H9 (cell line): ENCODE data around the gene SCN3A. TPM values are rescaled to one million over a fixed set of nuclear protein-coding genes. Genes with fewer than 3 reads are reported as not detected.

ENCODE experiments used
- DNase-seq: peaks from one replicate; pipeline ENCODE4 v3.0.0-alpha.2; 2017
- H2AFZ ChIP-seq: one replicate; pipeline ENCODE4 v1.6.1; 2013; ENCODE audit warnings: mild to moderate bottlenecking, low read length, control low read depth, moderate library complexity
- H2AK5ac ChIP-seq: 2 replicates; pipeline ENCODE4 v1.6.1; 2013; ENCODE audit warnings: low read length, control low read depth, mixed read lengths; ENCODE audit not compliant: insufficient read length
- H2BK120ac ChIP-seq: one replicate; pipeline ENCODE4 v1.6.1; 2013; ENCODE audit warnings: low read depth, mild to moderate bottlenecking, low read length, control low read depth, inconsistent platforms; ENCODE audit not compliant: poor library complexity, severe bottlenecking
- H2BK12ac ChIP-seq: 2 replicates; pipeline ENCODE4 v1.6.1; 2013; ENCODE audit warnings: low read length, control low read depth, mixed read lengths, low read depth; ENCODE audit not compliant: insufficient read length
- H2BK15ac ChIP-seq: 2 replicates; pipeline ENCODE4 v1.6.1; 2013; ENCODE audit warnings: low read depth, low read length, control low read depth
- H2BK20ac ChIP-seq: one replicate; pipeline ENCODE4 v1.6.1; 2013; ENCODE audit warnings: low read depth, mild to moderate bottlenecking, low read length, control low read depth, inconsistent platforms; ENCODE audit not compliant: poor library complexity, severe bottlenecking
- H2BK5ac ChIP-seq: 2 replicates; pipeline ENCODE4 v1.6.1; 2013; ENCODE audit warnings: low read length, control low read depth, mixed read lengths; ENCODE audit not compliant: insufficient read length
- H3K14ac ChIP-seq: 2 replicates; pipeline ENCODE4 v1.6.1; 2013; ENCODE audit warnings: low read length, control low read depth; ENCODE audit not compliant: insufficient read depth
- H3K18ac ChIP-seq: 2 replicates; pipeline ENCODE4 v1.6.1; 2013; ENCODE audit warnings: low read depth, mild to moderate bottlenecking, mixed read lengths, low read length, control low read depth; ENCODE audit not compliant: insufficient read length
- H3K23ac ChIP-seq: 2 replicates; pipeline ENCODE4 v1.6.1; 2013; ENCODE audit warnings: low read length, control low read depth, mixed read lengths, low read depth; ENCODE audit not compliant: insufficient read length
- H3K23me2 ChIP-seq: 2 replicates; pipeline ENCODE4 v1.6.1; 2013; ENCODE audit warnings: low read depth, mild to moderate bottlenecking, mixed read lengths, low read length, control low read depth; ENCODE audit not compliant: insufficient read length, poor library complexity, severe bottlenecking
- H3K27ac ChIP-seq: 2 replicates; pipeline ENCODE4 v1.5.1; 2013; ENCODE audit warnings: low read length, control low read depth, mixed read lengths, low read depth; ENCODE audit not compliant: insufficient read length
- H3K27me3 ChIP-seq: 2 replicates; pipeline ENCODE4 v1.6.1; 2013; ENCODE audit warnings: low read length, control low read depth, inconsistent platforms; ENCODE audit not compliant: insufficient read depth
- H3K4ac ChIP-seq: 2 replicates; pipeline ENCODE4 v1.6.1; 2013; ENCODE audit warnings: low read depth, mild to moderate bottlenecking, control low read depth, inconsistent platforms, low read length, moderate library complexity
- H3K4me1 ChIP-seq: 2 replicates; pipeline ENCODE4 v1.6.1; 2013; ENCODE audit warnings: low read length, control low read depth, inconsistent platforms; ENCODE audit not compliant: insufficient read depth
- H3K4me2 ChIP-seq: 2 replicates; pipeline ENCODE4 v1.6.1; 2013; ENCODE audit warnings: low read length, control low read depth, mixed read lengths; ENCODE audit not compliant: insufficient read length, insufficient read depth
- H3K56ac ChIP-seq: 2 replicates; pipeline ENCODE4 v1.6.1; 2013; ENCODE audit warnings: low read depth, mild to moderate bottlenecking, mixed read lengths, low read length, control low read depth; ENCODE audit not compliant: insufficient read length
- H3K79me1 ChIP-seq: 2 replicates; pipeline ENCODE4 v1.6.1; 2013; ENCODE audit warnings: low read depth, mild to moderate bottlenecking, moderate library complexity, low read length, control low read depth, inconsistent platforms; ENCODE audit not compliant: insufficient read depth, poor library complexity, severe bottlenecking
- H3K79me2 ChIP-seq: 2 replicates; pipeline ENCODE4 v1.6.1; 2013; ENCODE audit warnings: low read length, control low read depth, inconsistent platforms; ENCODE audit not compliant: insufficient read depth
- H3K9ac ChIP-seq: 2 replicates; pipeline ENCODE4 v1.6.1; 2013; ENCODE audit warnings: low read length, control low read depth, mixed read lengths; ENCODE audit not compliant: insufficient read length; ENCODE audit errors: extremely low read depth
- H3K9me3 ChIP-seq: one replicate; pipeline ENCODE4 v1.6.1; 2013; ENCODE audit warnings: low read depth, low read length, inconsistent platforms; ENCODE audit not compliant: control insufficient read depth
- H3T11ph ChIP-seq: one replicate; pipeline ENCODE4 v1.6.1; 2013; ENCODE audit warnings: mild to moderate bottlenecking, low read length, control low read depth, inconsistent platforms
- H4K20me1 ChIP-seq: one replicate; pipeline ENCODE4 v1.6.1; 2013; ENCODE audit not compliant: control insufficient read depth, insufficient read length, insufficient read depth
- H4K5ac ChIP-seq: 2 replicates; pipeline ENCODE4 v1.6.1; 2013; ENCODE audit warnings: low read depth, mild to moderate bottlenecking, mixed read lengths, low read length, control low read depth; ENCODE audit not compliant: insufficient read length
- H4K8ac ChIP-seq: replicated peaks from 2 replicates; pipeline ENCODE4 v1.6.1; 2013; ENCODE audit warnings: low read length, control low read depth, mixed read lengths, low read depth; ENCODE audit not compliant: insufficient read length
- H4K91ac ChIP-seq: 2 replicates; pipeline ENCODE4 v1.6.1; 2013; ENCODE audit warnings: low read depth, mild to moderate bottlenecking, moderate library complexity, mixed read lengths, low read length, control low read depth; ENCODE audit not compliant: insufficient read length
- H3K27ac Mint-ChIP-seq, 3 experiments: 2 replicates in 2 of 3; 3 replicates in 1 of 3; pipeline ENCODE4 v1.8.0; 2020 to 2021; ENCODE audit warnings: mixed read lengths in 3 of 3, mild to moderate bottlenecking in 1 of 3, moderate library complexity in 1 of 3
- H3K27me3 Mint-ChIP-seq: 2 replicates; pipeline ENCODE4 v1.8.0; 2021; ENCODE audit warnings: low read depth, mild to moderate bottlenecking, moderate library complexity, mixed read lengths
- H3K36me3 Mint-ChIP-seq, 3 experiments: 2 replicates in 2 of 3; 3 replicates in 1 of 3; pipeline ENCODE4 v1.8.0; 2020 to 2021; ENCODE audit warnings: low read depth in 3 of 3, mixed read lengths in 3 of 3; ENCODE audit not compliant: insufficient read depth in 1 of 3
- H3K4me1 Mint-ChIP-seq, 2 experiments: 2 replicates each; pipeline ENCODE4 v1.8.0; 2020; ENCODE audit warnings: mixed read lengths in 2 of 2
- H3K4me3 Mint-ChIP-seq, 2 experiments: 2 replicates in 1 of 2; 3 replicates in 1 of 2; pipeline ENCODE4 v1.8.0; 2020 to 2021; ENCODE audit warnings: mild to moderate bottlenecking in 2 of 2, mixed read lengths in 2 of 2, moderate library complexity in 1 of 2
- H3K9me3 Mint-ChIP-seq, 2 experiments: 2 replicates in 1 of 2; 3 replicates in 1 of 2; pipeline ENCODE4 v1.8.0; 2020; ENCODE audit warnings: mild to moderate bottlenecking in 2 of 2, mixed read lengths in 2 of 2, moderate library complexity in 1 of 2
- WGBS: extraction: QIAGEN DNeasy Blood & Tissue Kit; methylation state at CpG from one replicate; pipeline ENCODE4 v1.1.7; 2013; ENCODE audit warnings: missing lambda C conversion rate, low lambda C conversion rate, mixed read lengths; ENCODE audit not compliant: insufficient read length; ENCODE audit errors: extremely low coverage; 5-methylcytosine and 5-hydroxymethylcytosine counted together
- total RNA-seq: library from RNA; stranded (reverse); gene quantifications from 2 replicates; pipeline ENCODE4 v1.2.1, GENCODE V29; 2021
- TF ChIP-seq, protein P1 (sequence below): fragments of 200-600 bp; sonication (generic); conservative IDR thresholded peaks from 3 replicates; pipeline ENCODE4 v1.8.0; 2021; ENCODE audit warnings: antibody characterized with exemption, mild to moderate bottlenecking

Gene SCN3A
- total RNA-seq, 1 experiment from 2014 or later, result not detected

DNA sequence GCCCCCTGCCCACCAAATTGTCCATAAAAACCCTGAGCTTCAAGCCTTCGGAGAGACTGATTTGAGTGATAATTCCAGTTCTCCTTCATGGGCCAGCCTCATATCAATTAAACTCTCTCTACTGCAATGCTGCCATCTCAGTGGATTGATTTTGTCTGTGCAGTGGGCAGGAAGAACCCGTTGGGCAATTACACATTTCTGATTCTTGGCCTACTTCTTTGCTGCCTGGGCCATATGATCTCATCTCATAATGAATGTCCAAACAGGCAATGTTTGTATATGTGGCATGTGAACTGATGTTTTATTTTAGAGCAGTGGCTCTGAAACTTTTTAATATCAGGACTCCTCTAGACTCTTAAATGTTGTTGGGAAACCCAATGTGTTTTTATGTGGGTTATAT, 147.3 kb downstream of the SCN3A start:
- Histone ChIP-seq H3T11ph (no peak overlapping the region), H3K18ac (no peak overlapping the region), H3K79me1 (no peaks in the 10 kb centered on the region), H2BK120ac (no peak overlapping the region), H2BK20ac (no peak overlapping the region), H3K9me3 (no peaks in the 10 kb centered on the region), H3K4ac (no peak overlapping the region), H3K79me2 (no peaks in the 10 kb centered on the region), H3K4me2 (no peak overlapping the region), H3K9ac (no peak overlapping the region), H2AK5ac (no peak overlapping the region), H3K27me3 (no peaks in the 10 kb centered on the region), H3K14ac (no peak overlapping the region), H3K56ac (no peak overlapping the region), H3K23me2 (no peaks in the 10 kb centered on the region), H3K27ac (no peak overlapping the region), H3K4me1 (no peaks in the 10 kb centered on the region), H2BK5ac (no peak overlapping the region), H4K5ac (no peak overlapping the region), H2BK12ac (no peak overlapping the region), H2AFZ (no peak overlapping the region), H4K91ac (no peak overlapping the region), H4K20me1 (no peaks in the 10 kb centered on the region), H4K8ac (no peak overlapping the region), H2BK15ac (no peak overlapping the region), H3K23ac (no peak overlapping the region)
- Mint-ChIP-seq H3K36me3 (no peaks in the 10 kb centered on the region), H3K4me1 (no peaks in the 10 kb centered on the region), H3K27me3 (no peaks in the 10 kb centered on the region), H3K27ac (no peak overlapping the region), H3K4me3 (no peak overlapping the region), H3K9me3 (no peaks in the 10 kb centered on the region)
- no CpG with 5 or more reads among the region's 2 CpGs for WGBS
- TF ChIP-seq, protein P1, sequence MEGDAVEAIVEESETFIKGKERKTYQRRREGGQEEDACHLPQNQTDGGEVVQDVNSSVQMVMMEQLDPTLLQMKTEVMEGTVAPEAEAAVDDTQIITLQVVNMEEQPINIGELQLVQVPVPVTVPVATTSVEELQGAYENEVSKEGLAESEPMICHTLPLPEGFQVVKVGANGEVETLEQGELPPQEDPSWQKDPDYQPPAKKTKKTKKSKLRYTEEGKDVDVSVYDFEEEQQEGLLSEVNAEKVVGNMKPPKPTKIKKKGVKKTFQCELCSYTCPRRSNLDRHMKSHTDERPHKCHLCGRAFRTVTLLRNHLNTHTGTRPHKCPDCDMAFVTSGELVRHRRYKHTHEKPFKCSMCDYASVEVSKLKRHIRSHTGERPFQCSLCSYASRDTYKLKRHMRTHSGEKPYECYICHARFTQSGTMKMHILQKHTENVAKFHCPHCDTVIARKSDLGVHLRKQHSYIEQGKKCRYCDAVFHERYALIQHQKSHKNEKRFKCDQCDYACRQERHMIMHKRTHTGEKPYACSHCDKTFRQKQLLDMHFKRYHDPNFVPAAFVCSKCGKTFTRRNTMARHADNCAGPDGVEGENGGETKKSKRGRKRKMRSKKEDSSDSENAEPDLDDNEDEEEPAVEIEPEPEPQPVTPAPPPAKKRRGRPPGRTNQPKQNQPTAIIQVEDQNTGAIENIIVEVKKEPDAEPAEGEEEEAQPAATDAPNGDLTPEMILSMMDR, result no peak
- DNase-seq, result no peak
